Renal pelvis (tissue), 4 donors: ENCODE results near the gene HUNK. TPM values are rescaled to one million over a fixed set of nuclear protein-coding genes. Genes with fewer than 3 reads are reported as not detected.

Source experiments
- DNase-seq: peaks from one replicate; pipeline ENCODE4 v3.0.0-alpha.2; 2013
- polyA plus RNA-seq, 3 donors: library from polyadenylated mRNA; unstranded; fragments of 120-200 nt; gene quantifications; one replicate each; pipeline ENCODE4 v1.2.1, GENCODE V29; 2013; ENCODE audit not compliant: insufficient read length in 3 of 3

The HUNK gene
- polyA plus RNA-seq, 3 donors = 15.9 to 19.3 (median 18.5) TPM

DNA sequence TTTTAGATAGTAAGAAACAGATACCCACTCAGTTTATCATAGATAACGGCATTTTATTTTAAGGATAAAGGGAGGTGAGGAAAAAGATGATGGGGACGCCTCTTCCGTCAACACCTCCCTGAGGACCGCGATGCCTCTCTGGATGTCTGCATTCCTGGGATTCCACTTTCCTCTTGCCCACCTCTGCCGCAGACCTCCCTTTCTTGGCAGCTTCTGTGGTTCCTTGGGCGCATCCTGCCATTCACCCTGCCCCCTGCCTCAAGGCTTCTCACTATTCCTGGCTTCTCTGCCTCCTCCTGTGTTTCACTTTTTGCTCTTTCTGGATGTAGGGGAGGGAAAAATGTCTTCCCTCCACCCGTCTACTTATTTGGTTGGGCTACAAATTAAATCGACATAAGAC is 19.9 kb downstream of the HUNK start:
- no peak for DNase-seq

DNA sequence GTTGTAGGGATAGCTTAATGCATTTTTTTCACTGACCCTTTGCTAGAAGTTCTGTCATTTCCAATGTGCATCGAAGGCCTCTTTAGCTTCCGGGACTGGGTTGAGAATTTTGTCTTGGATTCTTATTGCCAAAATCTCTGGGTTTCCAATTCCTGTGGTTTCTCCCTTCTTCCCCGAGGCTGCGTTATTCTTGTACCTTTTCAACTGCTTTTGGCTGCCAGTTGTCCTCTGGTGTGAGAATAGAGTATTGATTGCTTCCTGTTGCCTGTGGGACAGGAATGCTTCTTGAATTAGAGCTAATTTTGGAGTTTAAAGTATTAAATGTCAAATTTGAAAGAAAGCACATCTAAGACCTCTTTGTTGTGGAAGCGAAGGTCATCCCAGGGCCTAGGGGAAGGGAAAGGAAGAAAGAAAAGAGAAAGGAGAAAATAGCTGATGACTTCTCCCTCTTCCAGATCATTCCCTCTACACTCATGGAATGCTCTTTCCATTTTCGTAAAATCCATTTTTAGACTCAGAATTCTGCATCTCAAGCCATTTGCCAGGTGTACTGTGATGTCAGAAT is 21.1 kb downstream of the HUNK start:
- no peak for DNase-seq

DNA sequence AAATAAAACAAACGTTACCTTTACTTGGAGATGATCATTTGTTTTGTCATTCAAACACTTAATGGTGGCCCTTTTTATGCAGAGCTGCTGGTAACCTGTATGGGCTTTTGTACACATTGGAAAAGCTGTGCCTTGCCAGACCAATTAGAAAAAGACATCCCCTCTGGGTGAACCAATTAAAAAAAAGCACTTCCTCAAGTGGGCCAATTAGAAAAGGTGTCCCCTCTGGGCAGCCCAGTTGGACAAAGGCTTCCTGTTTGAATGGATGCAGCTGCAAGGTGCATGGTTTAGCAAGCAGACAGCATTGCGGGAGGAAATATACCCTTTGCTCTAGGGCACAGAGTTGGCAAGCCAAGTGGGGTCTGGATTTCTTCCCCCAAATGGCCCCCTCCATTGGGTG is 21.6 kb downstream of the HUNK start:
- DNase-seq = no peak

DNA sequence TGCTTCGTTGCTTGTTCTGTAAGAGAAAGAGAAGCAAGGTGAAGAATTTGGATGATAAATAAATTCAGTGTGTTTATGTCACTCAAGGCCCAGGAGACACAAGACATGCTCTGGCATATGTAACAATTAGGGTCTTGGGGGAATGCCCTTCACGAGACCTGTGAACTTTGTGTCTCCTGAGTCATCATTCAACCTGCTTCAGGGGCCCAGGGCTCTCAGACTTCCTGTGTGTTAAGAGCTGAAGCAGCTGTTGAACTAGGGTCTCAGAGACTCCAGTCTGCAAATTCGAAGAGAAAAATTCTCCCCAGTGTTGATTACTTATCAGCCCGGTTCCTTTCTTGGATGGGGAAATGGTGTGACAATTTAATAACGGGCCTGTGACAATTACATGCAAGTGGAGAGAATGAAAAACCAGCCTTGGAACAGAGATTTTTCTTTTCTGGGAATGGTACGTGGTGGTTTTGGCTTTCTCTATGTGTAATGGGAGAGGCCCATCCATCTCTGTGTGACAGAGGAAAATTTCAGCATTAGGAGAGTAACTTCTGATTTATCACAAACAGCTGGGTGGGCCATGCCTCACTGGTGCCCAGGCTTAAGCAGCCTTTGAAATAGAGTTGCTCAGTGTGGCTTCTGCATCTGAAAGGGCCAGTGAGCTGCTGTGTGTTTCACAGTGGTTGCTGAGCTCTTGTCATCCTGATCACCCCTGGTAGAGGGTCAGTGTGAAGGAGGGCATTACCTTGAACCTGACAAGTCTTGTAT is 22.4 kb downstream of the HUNK start:
- no peak for DNase-seq

DNA sequence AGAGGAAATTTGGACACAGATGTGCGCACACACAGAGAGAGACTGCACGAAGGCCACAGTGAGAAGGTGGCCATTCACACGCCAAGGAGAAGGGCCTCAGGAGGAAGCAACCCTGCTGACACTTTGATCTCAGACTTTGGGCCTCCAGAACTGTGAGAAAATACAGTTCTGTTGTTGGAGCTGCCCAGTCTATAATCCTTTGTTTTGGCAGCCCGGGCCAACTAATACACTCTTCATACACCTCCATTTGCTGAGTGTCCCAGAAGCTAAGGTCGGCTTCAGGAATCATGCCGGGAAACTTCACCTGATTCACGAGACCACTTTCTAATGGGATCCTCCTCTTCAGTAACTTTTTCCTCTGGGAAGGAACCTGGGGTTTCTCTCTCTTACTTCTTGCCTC is 23.2 kb downstream of the HUNK start:
- no peak for DNase-seq

DNA sequence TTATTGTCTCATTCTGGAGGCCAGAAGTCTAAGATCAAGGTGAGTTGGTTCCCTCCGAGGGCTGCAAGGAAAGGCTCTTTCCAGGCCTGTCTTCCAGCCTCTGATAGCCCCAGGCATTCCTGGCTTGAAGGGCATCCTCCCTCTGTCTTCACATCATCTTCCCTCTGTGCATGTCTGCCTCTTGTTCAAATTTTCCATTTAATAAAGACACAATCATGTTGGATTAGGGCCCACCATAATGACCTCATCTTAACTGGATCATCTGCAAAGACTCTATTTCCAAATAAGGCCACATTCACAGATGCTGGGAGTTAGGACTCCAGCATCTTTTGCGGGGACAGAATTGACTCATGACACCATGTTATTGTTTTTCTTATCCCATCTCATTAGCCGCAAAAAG is 24.5 kb downstream of the HUNK start:
- DNase-seq = no peak

DNA sequence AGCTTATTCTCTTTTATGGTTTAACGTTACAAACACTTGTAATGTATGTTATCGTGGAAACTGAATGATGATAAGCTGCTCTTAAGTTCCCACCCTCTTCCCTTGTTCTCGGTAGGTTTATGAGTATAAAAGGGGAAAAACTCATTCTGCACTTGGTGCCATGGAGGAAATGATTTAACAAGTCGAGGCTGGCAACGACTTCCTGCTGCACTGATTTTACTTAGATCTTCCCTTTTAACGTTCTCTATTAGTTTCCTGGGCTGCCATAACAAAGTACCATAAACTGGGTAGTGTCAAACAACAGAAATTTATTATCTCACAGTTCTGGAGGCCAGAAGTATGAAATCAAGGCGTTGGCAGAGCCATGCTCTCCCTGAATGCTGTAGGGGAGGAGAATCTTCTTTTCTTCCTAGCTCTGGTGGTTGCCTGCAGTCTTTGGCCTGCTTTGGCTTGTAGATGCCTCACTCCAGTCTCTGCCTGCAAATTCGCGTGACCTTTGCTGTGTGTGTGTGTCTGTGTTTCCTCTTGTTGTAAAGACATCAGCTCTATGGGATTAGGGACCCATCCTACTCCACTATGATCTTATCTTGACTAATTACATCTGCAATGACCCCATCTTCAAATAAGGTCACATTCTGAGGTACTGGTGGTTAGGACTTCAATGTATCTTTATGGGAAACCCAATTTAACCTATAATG is 26.3 kb downstream of the HUNK start:
- no peak for DNase-seq

DNA sequence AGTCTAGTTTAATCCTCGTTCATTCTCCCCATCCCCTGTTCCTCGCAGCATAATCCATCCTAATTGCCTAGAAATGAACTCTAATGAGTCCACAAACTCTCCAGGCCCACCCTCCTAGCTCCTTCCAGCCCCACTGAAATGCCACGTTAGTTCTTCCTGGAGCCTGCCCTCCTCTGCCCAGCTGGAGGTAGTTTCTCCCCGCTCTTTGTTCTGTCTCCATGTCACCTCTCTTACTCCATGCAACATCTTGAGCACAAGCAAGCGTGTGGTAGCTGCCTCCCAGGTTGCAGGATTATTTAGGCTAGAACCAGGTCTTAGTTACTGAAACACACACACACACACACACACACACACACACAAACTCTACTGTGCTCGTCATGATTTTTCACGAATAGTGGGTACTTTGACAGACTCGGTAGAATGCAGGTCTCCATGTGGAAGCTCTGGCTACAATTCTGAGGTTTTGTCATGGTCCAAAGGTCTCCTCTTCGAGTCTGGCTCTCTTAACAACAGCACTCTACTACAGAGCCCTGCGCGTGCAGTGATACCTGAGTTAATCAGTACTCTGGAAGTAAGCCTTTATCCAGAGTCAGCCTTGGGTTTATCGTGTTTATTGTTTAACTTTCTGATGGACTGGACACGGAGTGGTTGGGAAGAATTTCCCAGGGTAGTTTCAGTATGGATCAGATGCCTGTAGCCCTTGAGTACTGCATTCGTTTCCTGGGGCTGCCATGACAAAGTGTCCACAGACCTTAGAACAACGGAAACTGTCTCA is 27.5 kb downstream of the HUNK start:
- DNase-seq = no peak

DNA sequence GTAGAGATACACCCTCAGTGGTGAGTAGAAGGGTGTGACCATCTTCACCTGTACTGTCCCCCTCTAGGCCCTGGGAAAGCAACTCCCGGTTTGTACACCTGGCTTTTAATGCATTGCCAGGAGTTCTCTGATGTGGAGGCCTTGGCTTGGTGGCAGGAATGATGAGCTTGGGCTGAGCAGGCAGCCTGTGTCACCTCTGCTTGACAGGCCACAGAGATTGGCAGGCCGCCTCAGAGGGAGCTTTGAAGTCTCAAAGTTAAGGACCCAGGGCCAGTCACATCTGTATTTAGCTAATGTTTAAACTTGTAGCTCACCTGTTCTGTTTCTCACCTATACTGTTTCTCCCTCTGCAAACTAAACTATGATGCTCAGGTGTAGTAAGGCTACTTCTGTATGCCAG is 28.5 kb downstream of the HUNK start:
- DNase-seq = no peak

DNA sequence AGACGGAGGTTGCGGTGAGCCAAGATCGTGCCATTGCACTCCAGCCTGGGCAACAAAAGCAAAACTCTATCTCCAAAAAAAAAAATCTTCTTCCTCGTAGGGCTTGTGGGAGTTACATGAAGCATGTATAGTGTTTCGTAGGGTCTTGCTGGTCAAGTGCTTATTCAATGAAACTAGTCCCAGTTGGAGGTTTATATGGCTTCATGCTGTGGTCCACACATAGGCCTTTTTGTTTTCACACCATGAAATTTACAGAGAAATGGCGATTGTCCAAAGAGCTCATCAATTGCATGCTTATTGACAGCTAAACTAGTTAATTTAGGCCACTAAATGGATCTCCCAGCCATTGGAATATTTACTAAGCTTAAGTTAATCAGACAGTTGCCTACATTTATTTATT is 29.6 kb downstream of the HUNK start:
- no peak for DNase-seq

DNA sequence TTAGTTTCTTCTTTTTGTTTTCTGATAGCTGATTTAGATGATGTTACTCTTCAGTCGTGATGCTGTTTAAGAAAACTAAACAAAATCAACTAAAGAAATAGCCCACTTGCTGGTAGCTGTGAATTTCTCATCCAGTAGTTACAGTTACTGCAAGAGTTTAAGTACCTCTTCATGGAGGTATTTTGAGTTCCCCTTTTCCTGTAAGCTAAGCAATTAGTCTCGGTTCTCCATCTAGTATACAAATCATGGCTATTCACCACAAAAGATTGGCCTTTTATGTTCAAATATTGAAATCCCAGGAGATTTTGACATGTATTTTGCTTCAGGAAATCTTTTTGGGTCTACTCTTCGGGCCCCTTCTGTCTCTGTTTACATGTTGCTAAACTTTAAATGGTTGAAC is 31.1 kb downstream of the HUNK start:
- no peak for DNase-seq

DNA sequence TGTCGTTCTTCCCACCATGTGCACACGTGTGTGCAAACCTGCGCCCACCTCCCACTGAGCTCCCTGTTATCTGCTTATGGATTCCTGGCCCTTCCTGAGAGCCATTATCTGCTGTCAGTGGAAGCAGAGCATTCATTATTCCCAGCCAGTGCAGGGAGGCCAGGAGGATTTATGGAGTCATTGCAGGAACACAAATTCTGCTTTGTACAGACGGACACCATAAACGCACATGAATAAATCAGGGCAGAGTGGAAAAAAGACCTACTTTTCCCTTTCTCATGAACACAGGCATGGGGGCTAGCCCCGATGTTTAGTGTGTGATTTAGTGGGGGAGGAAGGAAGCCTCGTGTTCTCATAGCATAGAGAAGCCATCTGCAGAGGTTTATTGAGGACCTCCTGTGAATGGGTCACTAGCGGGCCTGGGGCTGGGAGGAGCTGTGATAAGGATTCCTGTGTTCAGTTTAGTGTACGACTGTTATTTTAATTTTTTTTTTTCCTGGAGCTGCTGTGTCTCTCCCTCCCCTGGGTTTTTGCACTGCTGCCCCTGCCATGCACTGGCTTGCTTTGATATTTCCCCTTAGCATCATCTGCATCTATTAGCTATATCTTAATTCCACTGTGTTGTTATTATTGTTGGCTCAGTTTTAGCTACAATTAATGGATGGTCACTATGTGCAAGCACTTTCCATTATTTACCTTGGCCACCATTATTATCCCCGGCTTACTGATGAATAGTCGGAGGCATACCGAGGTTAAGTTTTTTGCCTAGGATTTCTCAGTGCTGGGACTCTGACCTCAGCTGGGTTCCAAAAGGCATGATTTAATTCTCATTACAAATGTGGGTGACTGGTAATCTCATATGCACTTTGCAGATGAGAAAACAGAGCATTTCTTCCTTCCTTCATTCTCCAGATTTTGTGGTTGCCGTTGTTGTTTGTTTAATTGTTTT is 33.0 kb downstream of the HUNK start:
- DNase-seq = peak; percentile 81

DNA sequence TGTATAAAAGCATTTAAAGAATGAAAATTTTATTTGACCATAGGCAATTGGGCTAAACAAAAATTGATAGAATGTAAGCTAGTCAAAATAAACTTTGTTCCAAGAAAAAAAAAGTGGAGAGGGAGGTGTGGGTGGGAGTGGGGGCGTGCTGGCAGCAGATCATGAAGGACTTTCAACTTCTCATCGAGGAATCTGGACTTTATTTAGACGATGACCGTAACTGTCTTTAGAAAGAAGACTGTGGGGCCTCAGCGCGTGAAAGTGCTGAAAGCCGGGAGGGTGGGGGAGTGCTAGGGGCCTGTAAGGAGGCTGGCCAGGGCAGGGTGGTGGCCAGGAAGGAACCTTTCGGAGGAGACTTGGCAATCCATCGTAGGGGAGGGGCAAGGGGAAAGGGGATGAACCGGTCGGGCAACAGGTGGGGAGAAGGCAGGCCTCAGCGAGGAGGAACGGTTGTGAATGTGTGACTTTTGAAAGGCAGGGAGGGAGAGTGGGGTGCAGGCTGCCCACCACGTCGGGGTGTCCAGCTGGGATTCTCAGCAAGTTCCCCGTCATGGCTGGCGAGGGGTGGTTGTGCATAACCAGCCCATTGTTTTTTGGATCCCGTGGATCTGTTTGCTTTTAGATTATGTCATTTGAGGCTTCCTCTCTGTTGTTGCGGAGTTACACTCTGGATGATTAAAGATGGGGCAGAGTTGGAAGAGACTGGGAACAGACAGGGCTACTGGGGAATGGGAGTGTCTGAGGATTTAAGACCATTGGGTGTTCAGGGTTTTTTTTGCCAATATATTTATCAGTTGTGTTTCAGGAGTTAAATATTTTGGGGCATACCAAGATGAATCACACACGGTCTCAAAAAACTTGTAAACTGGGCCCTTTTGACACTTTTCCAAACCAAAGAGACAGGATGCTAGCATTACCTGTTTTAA is 35.5 kb downstream of the HUNK start:
- DNase-seq = no peak

DNA sequence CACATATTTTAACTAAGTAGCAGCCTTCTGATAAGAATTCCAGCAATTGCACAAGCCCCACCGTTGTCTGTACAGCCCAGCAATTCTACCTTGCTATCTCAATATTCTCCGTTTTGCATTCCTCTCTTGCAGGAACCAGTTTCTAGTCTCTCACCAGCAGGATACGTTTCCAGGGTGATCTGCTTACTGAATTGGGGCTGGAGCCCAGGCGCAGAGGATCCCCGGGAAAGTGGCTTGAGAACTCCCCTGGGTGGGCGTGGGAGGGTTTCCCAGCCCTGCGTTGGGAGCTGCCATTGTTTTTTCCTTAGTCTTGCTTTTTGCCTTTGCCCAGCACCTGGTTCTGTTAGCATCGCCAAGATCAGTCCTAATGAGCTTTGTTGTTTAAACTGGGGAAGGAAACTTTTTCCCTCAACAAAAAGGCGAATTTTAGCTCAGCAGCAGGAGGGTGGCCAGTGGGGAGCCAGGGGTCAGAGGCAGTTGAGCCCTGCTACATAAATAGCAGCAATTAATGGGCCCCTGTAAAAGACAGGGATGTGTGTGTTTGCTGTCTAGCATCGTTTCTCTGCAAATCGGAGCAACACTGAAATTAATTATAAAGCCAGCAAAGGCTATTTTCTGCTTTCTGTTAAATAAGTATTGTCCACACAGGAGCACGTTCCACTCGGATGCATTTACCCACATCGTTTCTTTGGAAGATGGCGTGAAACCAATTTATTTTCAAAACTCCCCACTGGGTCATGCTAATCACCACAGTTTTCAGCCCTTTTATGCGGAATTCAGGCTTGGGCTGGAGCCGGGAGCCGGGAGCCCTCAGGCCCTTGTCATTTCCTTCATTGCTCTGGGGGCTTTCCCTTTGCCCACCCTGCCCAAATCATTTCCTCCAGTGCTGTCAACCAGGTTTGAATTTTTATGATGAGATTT is 36.6 kb downstream of the HUNK start:
- DNase-seq = no peak

DNA sequence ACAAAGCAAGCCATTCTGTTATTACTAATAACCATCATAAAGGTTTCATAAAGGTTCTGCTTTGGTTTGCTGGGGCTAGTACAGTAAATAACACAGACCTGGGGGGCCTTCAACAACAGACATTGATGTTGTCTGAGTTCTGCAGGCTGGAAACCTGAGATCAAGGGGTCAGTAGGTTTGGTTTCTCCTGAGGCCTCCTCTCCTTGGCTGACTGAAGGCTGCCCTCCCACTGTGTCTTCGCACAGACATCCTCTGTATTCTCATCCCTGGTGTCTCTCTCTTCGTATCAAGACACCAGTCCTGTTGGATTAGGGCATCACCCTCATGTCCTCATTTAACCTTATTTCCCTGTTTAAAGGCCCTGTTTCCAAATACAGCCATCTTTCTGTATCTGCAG is 37.3 kb downstream of the HUNK start:
- no peak for DNase-seq

DNA sequence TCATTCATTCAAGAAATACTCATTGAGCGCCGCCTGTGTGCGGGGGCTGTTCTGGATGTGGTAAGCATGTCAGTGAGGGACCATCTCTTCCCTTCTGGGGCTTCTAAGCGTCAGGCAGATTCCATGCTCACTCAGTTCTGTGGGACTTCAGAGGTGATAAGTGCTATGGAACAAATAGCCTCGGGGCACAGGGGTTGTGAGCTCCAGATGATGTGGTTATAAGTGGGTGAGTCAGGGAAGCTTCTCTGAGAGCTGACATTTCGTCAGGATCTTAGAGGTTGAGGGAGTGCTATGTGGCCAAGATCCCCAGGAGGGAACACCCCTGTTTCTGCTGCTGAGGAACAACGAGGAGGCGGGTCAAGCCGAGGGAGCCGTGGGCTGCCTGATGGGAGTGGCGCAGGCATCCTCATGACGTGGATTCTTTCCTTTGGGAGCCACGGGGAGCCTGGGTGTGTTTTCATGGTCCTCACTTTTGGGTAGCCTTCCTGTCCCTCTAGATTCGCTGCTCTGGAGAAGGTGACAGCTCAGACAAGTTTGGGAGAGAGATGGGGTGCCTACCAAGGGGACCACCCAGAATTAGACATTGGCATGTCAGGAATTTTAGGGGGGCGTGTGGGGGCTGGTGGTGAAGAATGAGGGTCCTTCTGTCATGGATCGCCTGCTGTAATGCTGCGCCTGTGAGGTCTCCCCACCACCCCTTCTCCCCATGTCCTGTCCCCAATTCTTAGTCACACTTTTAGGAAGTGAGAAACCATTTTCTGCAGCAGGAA is 38.5 kb downstream of the HUNK start:
- no peak for DNase-seq

DNA sequence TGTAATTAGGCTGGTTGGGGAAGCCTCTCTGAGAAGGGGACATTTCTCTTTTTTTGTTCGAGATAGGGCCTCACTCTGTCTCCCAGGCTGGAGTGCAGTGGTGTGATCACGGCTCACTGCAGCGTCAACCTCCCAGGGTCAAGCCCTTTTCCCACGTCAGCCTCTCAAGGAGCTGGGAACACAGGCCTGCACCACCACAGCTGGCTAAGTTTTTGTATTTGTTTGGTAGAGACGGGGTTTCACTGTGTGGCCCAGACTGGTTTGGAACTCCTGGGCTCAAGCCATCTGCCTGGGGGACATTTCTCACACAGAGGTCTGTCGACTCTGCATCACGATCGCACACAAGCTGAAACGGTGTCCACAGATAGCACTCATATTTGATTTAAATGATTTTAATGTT is 39.7 kb downstream of the HUNK start:
- no peak for DNase-seq

DNA sequence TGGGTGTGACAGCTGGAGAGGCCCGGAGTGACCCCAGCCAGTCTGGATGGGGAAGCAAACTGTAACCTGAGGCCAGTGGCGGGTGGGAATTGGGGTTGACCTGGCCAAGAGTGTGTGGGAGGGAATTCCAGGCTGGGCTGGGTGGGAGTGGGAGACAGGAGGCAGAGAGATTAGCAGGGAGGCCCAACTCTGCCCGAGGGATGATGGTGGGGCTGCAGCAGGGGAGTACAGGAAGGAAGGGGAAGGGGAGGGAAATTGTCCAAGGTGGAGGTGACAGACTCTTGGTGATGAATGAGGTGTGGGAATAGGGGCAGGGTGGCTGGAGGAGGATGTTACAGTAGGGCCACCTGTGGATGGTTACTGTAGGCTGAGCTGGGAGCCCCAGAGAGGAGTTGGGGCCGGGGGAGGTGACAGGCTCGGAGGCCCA is 40.4 kb downstream of the HUNK start:
- no peak for DNase-seq
